B cell (primary cell): Measurements from ENCODE around the gene DLX6. TPM values are rescaled to one million over a fixed set of nuclear protein-coding genes. Genes with fewer than 3 reads are reported as not detected.

Source experiments
- ATAC-seq: fragments of 200-7000 bp; cut with Tn5 transposase; one replicate; pipeline ENCODE4 v1.10.0; 2021; ENCODE audit warnings: low read depth, mild to moderate bottlenecking, moderate number of reproducible peaks, moderate library complexity
- CTCF ChIA-PET: fragments of 350-600 bp; sonication (Branson Sonifier 250); formaldehyde crosslinking; loops from one replicate; lab custom pipeline; 2021; ENCODE audit warnings: antibody characterized with exemption, inconsistent platforms; lab: Charles Lee
- POLR2A ChIA-PET: fragments of 350-600 bp; sonication (Branson Sonifier 250); formaldehyde crosslinking; loops from one replicate; lab custom pipeline; 2021; ENCODE audit warnings: antibody characterized with exemption; lab: Charles Lee
- DNase-seq: peaks from one replicate; pipeline ENCODE4 v3.0.0; 2013
- H2AFZ ChIP-seq: 2 replicates; pipeline ENCODE4 v1.6.1; 2012; ENCODE audit warnings: mild to moderate bottlenecking, low read depth, low read length; ENCODE audit not compliant: insufficient read depth, poor library complexity, severe bottlenecking
- H3K27ac ChIP-seq, 2 donors: 1 replicate in 1 of 2; 2 replicates in 1 of 2; pipeline ENCODE4 v1.5.1; 2012 to 2013; ENCODE audit warnings: low read length in 2 of 2, mild to moderate bottlenecking in 2 of 2, moderate library complexity in 1 of 2
- H3K27me3 ChIP-seq, 4 experiments: fragments of 200-600 bp in 1 of 4; sonication (generic) in 1 of 4; replicated peaks in 1 of 4; 1 replicate in 2 of 4; 2 replicates in 2 of 4; pipeline versions ENCODE4 v1.6.1 to v1.7.0; 2013 to 2016; ENCODE audit warnings: low read length in 3 of 4, mild to moderate bottlenecking in 2 of 4, mixed read lengths in 1 of 4, moderate library complexity in 1 of 4; ENCODE audit not compliant: insufficient read depth in 4 of 4, control insufficient read depth in 3 of 4; ENCODE audit errors: control extremely low read depth in 1 of 4
- H3K36me3 ChIP-seq, 2 experiments: replicated peaks in 1 of 2; 1 replicate in 1 of 2; 2 replicates in 1 of 2; pipeline versions ENCODE4 v1.6.1 to v1.7.1; 2013; ENCODE audit warnings: low read length in 1 of 2; ENCODE audit not compliant: insufficient read depth in 2 of 2, control insufficient read depth in 1 of 2; ENCODE audit errors: control extremely low read depth in 1 of 2, extremely low read depth in 1 of 2
- H3K4me1 ChIP-seq, 2 donors: fragments of 200-600 bp in 1 of 2; sonication (generic) in 1 of 2; 1 replicate in 1 of 2; 2 replicates in 1 of 2; pipeline versions ENCODE4 v1.5.1 to v1.6.1; 2013 to 2017; ENCODE audit warnings: low read length in 2 of 2; ENCODE audit not compliant: control insufficient read depth in 2 of 2, insufficient read depth in 2 of 2
- H3K4me2 ChIP-seq: replicated peaks from 2 replicates; pipeline ENCODE3; 2012; ENCODE audit warnings: mild to moderate bottlenecking, low read depth, low read length; ENCODE audit not compliant: poor library complexity, severe bottlenecking
- H3K4me3 ChIP-seq, 5 experiments: fragments of 200-600 bp in 1 of 5; sonication (generic) in 1 of 5; 1 replicate in 3 of 5; 2 replicates in 2 of 5; pipeline versions ENCODE4 v1.5.1 to v1.7.0; 2011 to 2016; ENCODE audit warnings: low read length in 4 of 5, mild to moderate bottlenecking in 4 of 5, low read depth in 2 of 5, control low read depth in 1 of 5, moderate library complexity in 1 of 5; ENCODE audit not compliant: insufficient read depth in 1 of 5; ENCODE audit errors: control extremely low read depth in 1 of 5, extremely low read depth in 1 of 5
- H3K79me2 ChIP-seq: fragments of 200-600 bp; sonication (generic); one replicate; pipeline ENCODE4 v1.6.0; 2016; ENCODE audit warnings: low read length; ENCODE audit not compliant: control insufficient read depth, insufficient read depth
- H3K9ac ChIP-seq: fragments of 200-600 bp; sonication (generic); 2 replicates; pipeline ENCODE4 v1.6.1; 2017; ENCODE audit warnings: mild to moderate bottlenecking, low read length, moderate library complexity
- H3K9me3 ChIP-seq, 3 donors: one replicate each; pipeline versions ENCODE4 v1.6.1 to v1.7.1; 2013; ENCODE audit warnings: low read length in 2 of 3; ENCODE audit not compliant: control insufficient read depth in 2 of 3, insufficient read depth in 1 of 3; ENCODE audit errors: control extremely low read depth in 1 of 3
- H4K20me1 ChIP-seq: 2 replicates; pipeline ENCODE4 v1.6.0; 2012; ENCODE audit warnings: mild to moderate bottlenecking, low read length; ENCODE audit not compliant: insufficient read depth, control insufficient read depth, poor library complexity, severe bottlenecking
- H3K27ac Mint-ChIP-seq: one replicate; pipeline ENCODE4 v1.8.0; 2021; ENCODE audit warnings: mixed read lengths
- H3K27me3 Mint-ChIP-seq: one replicate; pipeline ENCODE4 v1.8.0; 2021; ENCODE audit warnings: mixed read lengths
- H3K4me1 Mint-ChIP-seq: one replicate; pipeline ENCODE4 v1.8.0; 2021; ENCODE audit warnings: mixed read lengths
- H3K4me3 Mint-ChIP-seq: one replicate; pipeline ENCODE4 v1.8.0; 2021; ENCODE audit warnings: mixed read lengths
- H3K9me3 Mint-ChIP-seq: one replicate; pipeline ENCODE4 v1.8.0; 2022; ENCODE audit warnings: mixed read lengths; ENCODE audit not compliant: insufficient read depth
- CTCF ChIP-seq: fragments of 200-600 bp; IDR thresholded peaks from one replicate; pipeline ENCODE4 v1.8.0; 2022; ENCODE audit warnings: antibody characterized with exemption, mild to moderate bottlenecking
- EZH2 ChIP-seq: IDR thresholded peaks from 2 replicates; pipeline ENCODE4 v1.6.1; 2012; ENCODE audit warnings: borderline replicate concordance, low read depth, mild to moderate bottlenecking, moderate library complexity, low read length; ENCODE audit not compliant: insufficient read depth, poor library complexity, severe bottlenecking
- WGBS: methylation state at CpG from one replicate; pipeline ENCODE4 v1.1.5; 2013; ENCODE audit warnings: missing lambda C conversion rate; ENCODE audit not compliant: insufficient coverage; 5-methylcytosine and 5-hydroxymethylcytosine counted together
- intact Hi-C: fragments of 100-400 bp; cut with micrococcal nuclease; formaldehyde crosslinking; loops from one replicate; pipeline ENCODE4 v1.10.0; 2022
- polyA plus RNA-seq: library from polyadenylated mRNA; depleted of rRNA; stranded (reverse); fragments of >200 nt; gene quantifications from 2 replicates; pipeline ENCODE4 v1.2.3, GENCODE V29; 2012
- total RNA-seq, 2 donors: library from RNA; stranded (reverse); fragments of 120-200 nt in 1 of 2; gene quantifications; 1 replicate in 1 of 2; 2 replicates in 1 of 2; pipeline versions ENCODE4 v1.2.3 to v1.2.4, GENCODE V29; 2013 to 2022

DLX6 gene
- total and polyA plus RNA-seq, 2 donors (not counting 1 experiment from before 2014, with no cell fraction given): not detected

GRCh38 chr7:96993094-96993865 lies 12.1 kb upstream of the DLX6 start:
- CTCF ChIA-PET: no interaction called here
- Mint-ChIP-seq H3K4me1 (peaks cover 4% of the 10 kb centered on the region), H3K4me3 (no peak overlapping the region), H3K9me3 (no peaks in the 10 kb centered on the region), H3K27ac (no peak overlapping the region), H3K27me3 (peaks cover 79% of the 10 kb centered on the region)
- peaks cover 0 to 4% of the 10 kb centered on the region in 2 donors for H3K4me1 ChIP-seq
- H2AFZ ChIP-seq: no peak overlapping the region
- intact Hi-C loops: no loop called here
- ATAC-seq (no peak), DNase-seq (no peak)
- H3K4me3 ChIP-seq: no peak overlapping the region
- H3K27ac ChIP-seq: no peak overlapping the region
- H3K36me3 ChIP-seq: no peaks in the 10 kb centered on the region
- H3K9me3 ChIP-seq: peaks cover 0 to 35% (median 2%) of the 10 kb centered on the region in 3 donors
- POLR2A ChIA-PET: no interaction called here
- TF ChIP-seq CTCF (no peak), EZH2 (no peak)
- H3K9ac ChIP-seq: no peak overlapping the region
- H3K27me3 ChIP-seq: peaks cover 0 to 68% (median 59%) of the 10 kb centered on the region in 4 experiments
- H3K79me2 ChIP-seq: no peaks in the 10 kb centered on the region
- H3K4me2 ChIP-seq: no peak overlapping the region
- 23% methylated on average over 15 of the region's 27 CpGs for WGBS
- no peaks in the 10 kb centered on the region for H4K20me1 ChIP-seq

GRCh38 chr7:96993980-96994379 lies 11.4 kb upstream of the DLX6 start:
- Mint-ChIP-seq H3K27me3 (peaks cover 82% of the 10 kb centered on the region), H3K9me3 (no peaks in the 10 kb centered on the region), H3K27ac (no peak overlapping the region), H3K4me1 (peaks cover 4% of the 10 kb centered on the region), H3K4me3 (no peak overlapping the region)
- ChIA-PET CTCF (no interaction called here), POLR2A (no interaction called here)
- peaks cover 0 to 38% (median 2%) of the 10 kb centered on the region in 3 donors for H3K9me3 ChIP-seq
- H4K20me1 ChIP-seq: no peaks in the 10 kb centered on the region
- intact Hi-C loops: no loop called here
- peaks cover 0 to 72% (median 59%) of the 10 kb centered on the region in 4 experiments for H3K27me3 ChIP-seq
- no peaks in the 10 kb centered on the region for H3K79me2 ChIP-seq
- H3K4me3 ChIP-seq: no peak overlapping the region
- TF ChIP-seq EZH2: no peak
- DNase-seq (no peak), ATAC-seq (no peak)
- no CpG with 5 or more reads among the region's 1 CpG for WGBS
- H3K36me3 ChIP-seq: no peaks in the 10 kb centered on the region
- H2AFZ ChIP-seq: no peak overlapping the region
- no peak overlapping the region for H3K27ac ChIP-seq
- H3K4me2 ChIP-seq: no peak overlapping the region
- peaks cover 0 to 4% of the 10 kb centered on the region in 2 donors for H3K4me1 ChIP-seq
- H3K9ac ChIP-seq: no peak overlapping the region
